Stimulated activated CD8-positive, alpha-beta memory T cell treated with anti-CD3 and anti-CD28 coated beads, Interleukin-7, amount 100 ng/mL, for 24 hours (primary cell): ENCODE measurements around the gene TBK1.

Experiments used
- DNase-seq: peaks from one replicate; pipeline ENCODE4 v3.0.0-alpha.2; 2020; ENCODE audit warnings: low read depth

TBK1 gene

DNA sequence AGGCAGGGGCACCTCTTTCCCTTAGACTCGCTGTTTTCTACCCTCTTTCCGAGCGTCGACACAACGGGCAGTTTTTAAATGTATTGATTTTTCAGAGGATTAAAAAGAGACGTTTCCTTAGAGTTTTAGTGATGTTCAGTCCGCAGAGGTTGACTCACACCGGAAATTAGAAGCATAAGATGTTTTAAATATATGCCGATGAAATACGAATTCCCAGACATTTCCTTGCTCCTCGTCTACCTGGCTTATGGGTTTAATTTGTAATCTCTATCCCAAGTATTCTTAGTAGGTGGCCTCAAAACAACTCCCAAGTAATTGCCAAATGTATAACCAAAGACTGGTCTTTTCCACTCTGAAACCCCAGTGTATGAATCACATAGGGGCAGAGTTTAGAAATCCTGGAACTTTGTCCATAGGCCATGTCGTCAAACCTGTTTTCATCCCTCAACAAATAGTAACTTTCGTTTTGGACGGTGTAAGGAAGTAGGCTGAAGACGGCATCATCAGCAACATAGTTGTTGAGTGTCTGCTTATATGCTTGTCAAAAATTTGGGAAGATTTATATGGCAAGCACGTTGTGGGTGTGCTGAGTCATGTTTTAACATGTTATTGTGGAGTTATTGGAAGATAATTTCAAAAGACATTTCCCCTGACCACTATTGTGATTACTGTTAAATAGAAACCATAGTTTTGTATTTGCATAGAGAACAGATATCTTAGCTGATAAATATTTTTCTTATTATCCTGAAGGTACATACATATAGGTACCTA is 824 bp downstream of the TBK1 start:
- no peak for DNase-seq

DNA sequence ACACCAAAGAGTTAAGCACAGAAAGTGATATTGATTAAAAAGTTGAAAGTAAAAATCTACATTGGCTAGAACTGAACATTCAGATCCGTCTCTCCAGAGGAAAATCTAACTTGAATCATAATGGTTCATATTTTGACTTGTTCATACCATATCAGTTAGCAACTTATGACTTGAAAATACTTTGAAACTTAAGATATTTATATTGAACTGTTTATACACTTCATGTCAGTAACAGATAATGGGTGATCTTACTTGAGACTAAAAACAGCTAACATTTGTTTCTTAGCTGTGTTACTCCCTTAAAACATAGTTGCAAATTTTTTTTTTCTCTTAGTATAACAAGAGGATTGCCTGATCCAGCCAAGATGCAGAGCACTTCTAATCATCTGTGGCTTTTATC is 3.6 kb downstream of the TBK1 start:
- DNase-seq: no peak

DNA sequence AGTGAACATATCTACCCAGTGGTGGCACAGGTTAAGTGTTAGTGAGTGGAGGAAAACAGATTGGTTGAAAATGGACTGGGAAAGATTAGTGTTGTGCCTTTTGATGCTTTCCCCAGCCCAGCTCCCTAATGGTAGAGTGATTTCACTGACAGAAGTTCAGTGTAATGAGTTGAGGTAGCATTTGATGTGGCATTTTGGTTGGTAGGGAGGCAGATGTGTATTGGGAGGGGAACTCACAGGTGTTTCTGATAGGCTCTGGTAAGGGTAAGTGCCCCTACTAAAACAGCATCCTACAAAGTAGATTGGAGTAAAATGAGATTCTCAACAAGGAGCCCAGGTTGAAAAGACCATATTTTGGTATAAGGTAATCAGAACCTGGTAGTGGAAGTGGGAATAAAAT is 4.2 kb downstream of the TBK1 start:
- DNase-seq: no peak

DNA sequence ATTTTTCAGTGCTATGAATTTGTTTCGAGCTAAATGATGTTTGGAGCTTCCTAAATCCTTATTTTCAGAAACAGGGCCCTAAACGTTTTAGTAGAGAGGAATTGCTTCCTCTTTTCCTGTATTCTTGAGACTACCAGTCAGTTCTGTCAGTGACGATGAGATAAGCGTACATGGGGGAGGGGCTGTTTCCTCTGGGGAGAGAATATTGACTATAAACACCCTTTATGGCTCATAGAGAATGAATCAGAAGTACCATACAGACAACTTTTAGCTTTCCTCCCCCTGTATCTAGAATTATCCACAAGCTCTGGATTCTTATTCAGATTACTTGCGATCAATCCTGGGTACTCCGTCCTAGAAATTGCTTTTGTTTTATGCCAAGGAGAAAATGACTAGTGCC is 5.1 kb downstream of the TBK1 start:
- DNase-seq: no peak

DNA sequence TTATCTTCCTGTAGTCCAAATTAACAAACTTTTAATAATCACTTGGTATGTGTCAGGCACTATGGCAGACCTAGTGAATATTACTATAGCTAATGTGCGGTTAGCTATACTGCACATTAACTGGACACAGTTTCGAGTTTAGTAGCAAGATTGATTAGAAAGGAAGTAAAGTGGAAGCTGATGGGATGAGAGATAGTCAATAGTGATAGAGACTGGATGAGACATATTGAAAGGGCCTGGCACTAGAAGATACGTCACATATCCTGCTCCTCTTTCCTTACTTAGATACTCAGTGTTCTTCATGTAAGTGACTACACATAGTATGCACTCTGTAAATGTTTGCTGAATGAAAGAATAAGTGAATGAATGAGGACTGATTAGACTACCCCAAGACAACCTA is 5.5 kb downstream of the TBK1 start:
- DNase-seq: no peak

DNA sequence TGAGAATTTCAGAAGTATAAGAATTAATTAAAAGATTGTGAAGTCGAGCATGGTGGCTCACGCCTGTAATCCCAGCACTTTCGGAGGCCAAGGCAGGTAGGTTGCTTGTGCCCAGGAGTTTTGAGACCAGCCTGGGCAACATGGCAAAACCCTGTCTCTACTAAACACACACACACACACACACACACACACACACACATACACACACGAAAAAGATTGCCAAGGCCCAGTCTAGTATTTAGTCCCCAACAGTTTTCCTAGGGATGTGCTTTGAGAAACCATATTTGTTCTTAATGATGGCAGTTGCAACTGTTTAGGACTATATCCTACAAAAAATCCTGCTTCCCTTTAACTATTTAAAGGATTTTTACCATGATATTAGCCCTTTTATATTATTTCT is 6.0 kb downstream of the TBK1 start:
- no peak for DNase-seq

DNA sequence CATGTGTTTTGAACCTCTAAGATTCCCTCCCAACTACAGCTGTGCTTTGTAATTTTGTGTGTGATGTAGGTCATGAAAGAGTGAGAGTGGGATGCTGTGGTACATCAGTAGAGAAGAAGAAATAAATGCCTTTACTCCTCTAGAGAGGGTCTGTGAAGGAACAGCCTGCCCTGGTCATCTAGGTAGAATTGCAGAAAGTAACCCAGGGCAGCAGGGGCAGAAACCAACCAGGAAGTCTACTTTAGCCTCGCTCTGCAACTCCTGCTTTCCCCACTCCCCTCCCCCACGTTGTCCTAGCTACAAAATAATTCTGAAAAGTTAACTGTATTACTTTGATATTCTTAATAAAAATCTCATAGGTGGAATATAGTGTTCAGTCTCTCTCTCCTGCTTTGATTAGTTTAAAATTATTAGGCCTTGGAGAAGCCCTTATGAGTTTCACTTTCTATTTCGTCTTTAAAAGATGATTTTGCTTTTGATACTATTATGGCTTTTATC is 7.5 kb downstream of the TBK1 start:
- DNase-seq: no peak

DNA sequence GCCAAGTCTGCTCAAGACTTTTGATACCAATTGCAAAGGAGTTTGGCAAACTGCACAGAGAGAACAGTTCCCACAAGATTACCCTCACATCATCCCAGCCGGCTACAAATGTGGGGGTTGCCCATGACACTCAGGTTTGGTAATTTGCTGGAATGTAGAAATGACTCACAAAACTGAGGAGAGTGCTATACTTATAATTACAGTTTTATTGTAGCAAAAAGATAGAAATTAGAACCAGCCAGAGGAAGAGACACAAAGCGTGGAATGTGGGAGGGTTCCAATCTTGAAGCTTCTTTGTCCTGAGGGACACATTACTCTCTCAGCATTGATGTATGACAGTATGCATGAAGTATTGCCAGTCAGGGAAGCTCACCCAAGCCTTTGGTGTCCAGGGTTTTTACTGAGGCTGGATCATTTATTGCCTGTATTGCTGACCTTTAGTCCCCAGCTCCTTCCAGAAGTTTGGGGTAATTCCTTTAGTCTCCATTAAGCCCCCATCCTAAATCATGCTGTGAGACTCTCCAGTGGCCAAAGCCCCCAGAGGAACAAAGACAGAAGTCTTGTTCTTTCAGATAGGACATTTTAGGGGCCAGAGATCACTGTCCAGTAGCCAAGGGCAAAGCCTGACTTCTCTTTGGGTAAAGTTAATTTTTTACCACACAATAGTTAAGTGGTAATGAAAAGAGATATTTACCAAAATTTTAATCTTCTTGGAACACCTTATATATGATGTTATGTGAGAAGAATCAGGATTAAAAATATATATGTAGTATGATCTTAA is 9.9 kb downstream of the TBK1 start:
- DNase-seq: no peak

DNA sequence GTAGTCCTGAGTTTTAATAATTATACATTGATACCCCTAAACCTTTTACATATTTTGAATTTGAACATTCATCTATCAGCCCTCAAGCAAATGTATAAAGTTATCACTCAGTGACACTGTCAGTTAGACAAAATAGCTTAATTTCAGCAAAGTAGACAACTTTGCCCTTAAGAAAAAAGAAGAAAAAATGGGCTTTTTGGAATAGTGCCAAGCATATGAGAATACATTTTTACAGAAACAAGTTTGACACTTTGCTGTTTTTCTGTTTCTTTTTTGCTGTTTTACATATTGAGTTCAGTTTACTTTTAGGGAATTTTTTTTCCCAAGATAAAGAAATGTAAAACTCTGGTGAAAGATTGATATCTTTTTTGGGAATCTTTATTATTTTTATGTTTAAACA is 14.3 kb downstream of the TBK1 start:
- no peak for DNase-seq

DNA sequence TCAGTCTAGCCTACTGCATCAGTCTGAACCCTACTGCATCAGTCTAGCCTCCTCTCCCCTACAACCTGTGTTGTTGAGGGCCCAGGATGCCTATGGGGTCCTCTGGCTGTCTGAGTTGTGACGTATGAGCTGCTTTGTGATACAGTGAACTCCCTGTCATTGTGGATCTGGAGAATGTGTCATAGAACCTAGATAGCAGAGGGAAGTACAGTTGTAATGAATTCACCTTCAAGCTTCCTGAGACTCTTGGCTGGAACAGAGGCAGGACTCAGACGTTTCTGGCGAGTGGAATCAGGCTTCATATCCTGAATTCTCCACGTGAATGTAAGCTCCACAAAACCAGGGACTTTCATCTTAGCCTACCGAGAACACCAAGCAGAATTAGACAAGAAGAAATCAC is 17.0 kb downstream of the TBK1 start:
- DNase-seq: no peak

DNA sequence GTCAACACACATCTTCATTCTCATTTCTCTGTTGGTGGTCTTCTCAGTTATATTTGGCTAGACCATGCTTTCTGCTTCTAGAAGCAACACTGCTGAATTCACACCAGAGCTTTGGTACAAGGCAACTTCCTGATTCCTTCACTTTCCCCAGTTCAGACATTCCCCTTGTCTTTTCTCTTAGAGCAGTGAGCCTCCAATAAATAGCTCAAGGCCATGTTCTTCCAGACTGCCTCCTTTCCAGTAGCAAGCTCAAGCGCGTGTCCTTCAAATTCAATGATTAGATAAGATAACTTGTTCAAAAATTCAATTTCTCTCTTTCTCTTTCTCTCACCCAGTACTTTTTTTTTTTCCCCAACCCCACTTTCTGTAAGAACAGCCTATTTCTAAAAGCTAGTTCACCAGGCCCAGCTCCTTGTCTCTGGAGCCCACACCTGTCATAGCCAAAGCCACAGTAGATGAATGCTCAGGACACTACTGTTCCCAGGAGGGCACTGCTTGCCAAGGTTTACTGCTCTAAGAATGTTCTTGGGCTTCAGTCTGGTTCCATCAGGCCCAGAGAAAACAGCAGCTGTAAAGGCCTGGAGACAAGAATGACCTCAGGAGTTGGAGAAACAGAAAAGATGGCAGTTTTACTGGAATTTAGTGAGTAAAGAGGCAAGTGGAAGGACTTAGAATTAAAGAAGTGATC is 17.7 kb downstream of the TBK1 start:
- no peak for DNase-seq

DNA sequence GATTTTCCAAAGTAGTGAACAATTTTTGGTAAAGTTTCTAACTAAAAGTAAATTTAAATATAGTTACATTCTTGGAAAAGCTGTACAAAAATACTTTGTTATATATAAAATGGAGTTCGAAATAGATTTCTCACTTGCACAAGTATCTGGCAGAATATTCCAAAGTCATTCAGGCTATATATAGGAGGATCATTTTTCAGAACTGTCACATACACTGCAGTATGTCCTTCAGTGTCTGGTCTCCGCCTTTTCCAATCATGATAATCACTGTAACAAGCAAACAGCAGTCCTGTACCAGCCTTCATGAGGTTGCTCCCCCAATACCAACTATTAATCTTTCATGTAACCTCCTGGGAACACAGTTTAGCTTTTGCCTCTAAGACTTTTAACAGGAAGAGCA is 18.6 kb downstream of the TBK1 start:
- no peak for DNase-seq

DNA sequence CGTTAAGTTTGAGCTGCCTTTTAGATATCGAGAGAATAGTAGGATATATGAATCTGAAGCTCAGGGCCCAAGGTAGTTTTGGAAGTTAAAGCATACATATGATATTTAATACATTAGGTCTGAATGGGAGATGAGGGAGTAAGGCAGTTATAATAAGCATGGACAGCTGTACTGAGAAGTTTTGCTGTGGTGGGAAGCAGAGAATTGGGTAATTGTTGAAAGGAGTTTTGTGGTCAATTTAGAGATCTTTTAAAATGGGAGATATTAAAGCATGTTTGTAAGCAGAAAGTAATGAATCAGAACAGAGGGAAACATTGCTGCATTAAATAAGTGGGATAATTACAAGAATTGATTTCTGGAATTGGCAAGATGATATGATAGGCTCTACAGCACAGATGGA is 21.3 kb downstream of the TBK1 start:
- no peak for DNase-seq

DNA sequence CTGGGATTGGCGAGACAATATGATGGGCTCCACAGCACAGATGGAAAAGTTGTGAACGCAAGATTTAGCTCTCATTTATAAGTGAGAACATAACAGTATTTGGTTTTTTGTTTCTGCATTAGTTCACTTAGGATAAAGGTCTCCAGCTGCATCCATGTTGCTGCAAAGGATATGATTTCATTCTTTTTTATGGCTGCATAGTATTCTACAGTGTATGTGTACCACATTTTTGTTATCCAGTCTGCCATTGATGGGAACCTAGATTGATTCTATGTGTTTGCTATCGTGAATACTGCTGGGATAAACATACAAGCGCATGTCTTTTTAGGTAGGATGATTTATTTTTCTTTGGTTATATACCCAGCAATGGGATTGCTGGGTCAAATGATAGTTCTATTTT is 23.6 kb downstream of the TBK1 start:
- DNase-seq: no peak

DNA sequence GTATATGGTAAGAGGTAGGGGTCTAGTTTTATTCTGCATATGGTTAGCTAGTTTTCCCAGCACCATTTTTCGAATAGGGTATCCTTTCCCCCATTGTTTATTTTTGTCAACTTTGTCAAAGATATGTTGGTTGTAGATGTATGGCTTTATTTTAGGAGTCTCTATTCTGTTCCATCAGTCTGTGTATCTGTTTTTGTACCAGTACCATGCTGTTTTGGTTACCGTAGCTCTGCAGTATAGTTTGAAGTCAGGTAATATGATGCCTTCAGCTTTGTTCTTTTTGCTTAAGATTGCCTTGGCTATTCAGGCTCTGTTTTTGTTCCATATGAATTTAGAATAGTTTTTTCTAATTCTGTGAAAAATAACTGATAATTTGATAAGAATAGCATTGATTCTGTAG is 24.9 kb downstream of the TBK1 start:
- no peak for DNase-seq

DNA sequence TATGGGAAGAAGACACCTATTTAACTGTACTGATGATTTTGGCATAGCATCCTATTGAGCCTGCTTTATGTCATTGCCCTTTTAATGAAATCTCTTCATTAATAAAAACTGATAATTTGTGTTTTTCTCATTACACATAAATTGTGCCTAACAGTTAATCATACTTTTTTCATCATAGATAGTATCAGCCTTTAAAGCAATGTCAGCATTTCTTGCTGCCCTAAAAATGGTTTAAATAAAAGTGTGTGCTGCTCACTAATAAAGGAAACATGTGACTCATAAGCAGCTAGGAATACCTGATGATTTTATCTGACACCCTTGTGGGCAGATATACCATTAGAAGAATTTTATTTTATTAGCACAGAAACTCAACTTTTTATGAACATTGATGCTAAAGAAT is 26.7 kb downstream of the TBK1 start:
- no peak for DNase-seq

DNA sequence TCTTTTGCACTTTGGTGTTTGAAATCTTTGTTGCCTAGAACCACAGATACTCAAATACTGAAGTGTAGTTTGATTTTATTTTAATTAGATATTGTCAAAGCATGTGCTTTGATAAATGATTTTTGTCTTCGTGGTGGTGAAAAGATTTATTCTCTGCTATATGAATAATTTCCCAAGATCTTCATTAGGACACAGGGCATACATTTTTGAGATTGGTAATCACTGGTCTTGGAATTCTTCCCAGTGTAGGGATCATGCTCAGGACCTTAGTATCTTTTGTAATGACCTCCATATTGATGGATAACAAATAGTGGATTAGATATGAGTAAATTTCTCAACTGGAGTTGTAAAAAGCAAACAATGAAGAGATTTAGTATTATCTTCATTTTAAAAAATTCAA is 28.2 kb downstream of the TBK1 start:
- DNase-seq: no peak

DNA sequence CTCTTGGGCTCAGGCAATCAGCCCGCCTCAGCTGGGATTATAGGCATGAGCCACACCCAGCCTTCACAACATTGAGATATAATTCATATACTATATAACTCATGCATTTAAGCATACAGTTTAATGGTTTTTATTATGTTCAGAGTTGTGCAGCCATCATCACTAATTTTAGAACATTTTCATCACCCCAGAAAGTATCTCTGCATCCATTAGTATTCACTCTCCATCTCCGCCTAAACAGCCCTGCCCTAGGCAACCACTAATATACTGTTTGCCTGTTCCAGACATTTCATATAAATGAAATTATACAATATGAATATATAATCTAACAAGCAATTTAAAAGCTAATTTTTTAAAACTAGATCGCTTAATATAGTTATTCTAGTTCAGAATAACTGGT is 34.7 kb downstream of the TBK1 start:
- no peak for DNase-seq

DNA sequence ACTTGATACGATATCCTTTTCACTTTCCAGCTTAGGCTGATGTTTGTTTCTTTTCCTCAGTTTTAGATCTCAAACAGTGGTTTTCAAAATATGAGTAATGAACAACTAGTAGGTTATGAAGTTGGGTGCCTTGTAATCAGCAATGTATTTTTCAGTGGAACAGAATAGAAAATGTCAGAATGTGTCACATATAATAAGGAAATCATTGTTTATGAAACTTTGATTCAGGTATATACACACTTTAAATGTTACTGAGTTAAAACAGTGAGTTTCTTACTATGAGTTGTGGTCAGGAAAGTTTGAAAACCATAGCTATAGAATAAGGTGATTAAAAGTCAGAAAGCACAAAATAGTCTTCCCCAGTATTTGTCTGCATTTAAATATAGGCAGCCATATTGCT is 39.8 kb downstream of the TBK1 start:
- no peak for DNase-seq

DNA sequence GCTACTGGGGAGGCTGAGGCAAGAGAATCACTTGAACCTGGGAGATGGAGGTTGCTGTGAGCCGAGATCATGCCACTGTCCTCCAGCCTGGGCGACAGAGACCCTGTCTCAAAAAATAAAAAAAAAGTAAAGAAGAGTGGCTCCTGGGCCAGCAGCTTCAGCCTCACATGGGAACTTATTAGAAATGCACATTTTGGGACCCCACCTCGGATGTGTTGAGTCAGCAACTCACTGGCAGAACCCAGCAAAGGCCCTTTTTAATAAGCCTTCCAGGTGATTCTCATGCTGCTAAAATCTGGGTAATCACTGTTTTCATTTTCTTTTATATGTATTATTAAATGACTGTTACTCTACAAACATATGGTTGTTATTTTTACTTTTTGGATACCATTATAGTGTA is 41.6 kb downstream of the TBK1 start:
- no peak for DNase-seq

DNA sequence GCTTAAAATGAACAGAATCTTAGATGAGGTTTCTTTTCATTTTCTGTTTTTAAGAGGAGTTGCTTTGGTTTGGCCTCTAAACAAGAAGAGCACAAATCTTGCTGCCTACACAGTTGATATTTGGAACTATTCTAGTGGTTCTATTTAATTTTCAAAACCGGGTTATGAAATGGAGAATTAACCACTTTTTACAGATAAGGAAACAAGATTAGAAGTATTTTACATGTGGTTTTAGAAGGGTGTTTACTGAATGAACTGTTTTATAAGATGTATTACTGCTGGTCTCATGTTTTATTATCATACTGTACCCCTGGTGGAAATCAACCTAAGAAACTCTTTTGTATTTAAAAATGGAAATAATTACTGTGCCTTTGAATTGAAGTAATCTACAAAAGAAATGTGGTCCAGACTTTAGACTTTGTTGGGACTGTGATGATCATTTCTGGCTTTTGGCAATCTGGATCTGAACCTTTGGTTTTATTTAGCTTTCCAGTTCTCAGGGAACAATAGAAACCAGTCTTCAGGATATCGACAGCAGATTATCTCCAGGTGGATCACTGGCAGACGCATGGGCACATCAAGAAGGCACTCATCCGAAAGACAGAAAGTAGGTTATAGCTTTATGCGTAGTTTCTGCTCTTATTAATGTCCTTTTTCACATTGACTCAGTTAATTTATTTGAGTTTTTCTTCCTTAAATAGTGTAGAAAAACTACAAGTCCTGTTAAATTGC is 43.2 kb downstream of the TBK1 start:
- no peak for DNase-seq

DNA sequence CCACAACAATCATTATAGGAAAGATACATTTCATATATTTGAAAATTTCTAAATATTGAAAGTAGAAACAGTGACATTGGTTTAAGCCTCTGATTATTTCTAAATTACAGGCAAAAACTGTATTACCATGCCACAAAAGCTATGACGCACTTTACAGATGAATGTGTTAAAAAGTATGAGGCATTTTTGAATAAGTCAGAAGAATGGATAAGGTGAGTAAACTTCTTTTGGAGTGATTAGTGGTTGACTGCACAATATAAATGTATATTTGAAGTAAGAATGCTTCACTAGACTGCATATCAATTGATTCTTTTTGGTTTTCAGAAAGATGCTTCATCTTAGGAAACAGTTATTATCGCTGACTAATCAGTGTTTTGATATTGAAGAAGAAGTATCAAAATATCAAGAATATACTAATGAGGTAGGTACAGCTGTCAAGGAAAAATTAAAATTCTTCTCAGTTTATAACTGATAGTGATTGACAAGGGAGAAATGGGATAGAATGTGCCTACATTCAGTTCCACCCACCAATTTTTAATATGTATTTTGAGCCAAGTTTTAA is 45.0 kb downstream of the TBK1 start:
- DNase-seq: no peak
